Body of pancreas (tissue), 4 donors: ENCODE results near the gene AFF2. TPM values are rescaled to one million over a fixed set of nuclear protein-coding genes. Genes with fewer than 3 reads are reported as not detected.

Source experiments
- ATAC-seq: fragments of 150-250 bp; one replicate; pipeline ENCODE4 v1.9.1; 2016
- DNase-seq, 4 donors: peaks; one replicate each; pipeline ENCODE4 v3.0.0-alpha.2; 2019
- H3K27ac ChIP-seq, 4 donors: fragments of 200-600 bp; sonication (generic); 1 replicate in 3 of 4; 2 replicates in 1 of 4; pipeline versions ENCODE4 v1.5.1 to v1.6.1; 2016 to 2019; ENCODE audit warnings: mild to moderate bottlenecking in 1 of 4, mixed read lengths in 1 of 4, moderate library complexity in 1 of 4
- H3K27me3 ChIP-seq, 2 donors: fragments of 200-600 bp; sonication (generic); one replicate each; pipeline ENCODE4 v1.6.0; 2016; ENCODE audit warnings: mild to moderate bottlenecking in 1 of 2
- H3K36me3 ChIP-seq, 2 donors: fragments of 200-600 bp; sonication (generic); replicated peaks in 1 of 2; 2 replicates each; pipeline ENCODE4 v1.5.1; 2016; ENCODE audit warnings: low read depth in 2 of 2; ENCODE audit not compliant: insufficient read depth in 1 of 2
- H3K4me1 ChIP-seq: fragments of 200-600 bp; sonication (generic); one replicate; pipeline ENCODE4 v1.6.0; 2016
- H3K4me3 ChIP-seq, 2 donors: fragments of 200-600 bp; sonication (generic); 1 replicate in 1 of 2; 2 replicates in 1 of 2; pipeline ENCODE4 v1.5.1; 2016 to 2019
- H3K9me3 ChIP-seq, 3 donors: fragments of 200-600 bp; sonication (generic); 1 replicate in 2 of 3; 2 replicates in 1 of 3; pipeline ENCODE4 v1.5.1; 2016
- CTCF ChIP-seq, 7 experiments: fragments of 450-650 bp in 4 of 7; fragments of 200-600 bp in 3 of 7; sonication (generic) in 3 of 7; IDR thresholded peaks; one replicate each; pipeline ENCODE4 v1.5.1; 2016 to 2019; ENCODE audit warnings: antibody characterized with exemption in 7 of 7
- POLR2A ChIP-seq, 3 donors: fragments of 450-650 bp; IDR thresholded peaks; one replicate each; pipeline ENCODE4 v1.6.1; 2016; ENCODE audit warnings: antibody characterized with exemption in 3 of 3, mild to moderate bottlenecking in 2 of 3
- WGBS, 2 donors: methylation state at CpG; one replicate each; pipeline ENCODE4 v1.1.5; 2017; 5-methylcytosine and 5-hydroxymethylcytosine counted together
- intact Hi-C: fragments of 100-400 bp; cut with DNase I; formaldehyde crosslinking; loops from one replicate; pipeline ENCODE4 v1.15.1; 2023
- total RNA-seq, 2 donors: library from RNA; depleted of rRNA; stranded (reverse); fragments of >200 nt; gene quantifications; one replicate each; pipeline ENCODE4 v1.1.0, GENCODE V29; 2016

AFF2 gene
- total RNA-seq, 2 donors from 2014 or later = 0.99 to 2.1 TPM

- Histone ChIP-seq H3K27ac (no peak overlapping the region), H3K4me1 (peaks cover 11% of the 10 kb centered on the region), H3K27me3 (no peaks in the 10 kb centered on the region), H3K4me3 (no peak overlapping the region), H3K9me3 (no peaks in the 10 kb centered on the region), H3K36me3 (no peaks in the 10 kb centered on the region)
- no peak for TF ChIP-seq CTCF (IDR thresholded peaks at IDR 0.05)
- TF ChIP-seq POLR2A (IDR thresholded peaks at IDR 0.05) = no peak
- WGBS, 2 donors = 35 to 56% methylated on average over 5 to 35 of the region's 35 CpGs
- ATAC-seq = no peak
- no peak for DNase-seq
- intact Hi-C loops = no loop called here
These were observed 587 bp upstream of the AFF2 start for GRCh38 chrX:148499638-148500422.

GRCh38 chrX:148501386-148502066 is 1.1 kb downstream of the AFF2 start:
- Histone ChIP-seq H3K27me3 (no peaks in the 10 kb centered on the region), H3K4me1 (peaks cover 11% of the 10 kb centered on the region), H3K27ac (no peak overlapping the region), H3K36me3 (no peaks in the 10 kb centered on the region), H3K9me3 (no peaks in the 10 kb centered on the region), H3K4me3 (no peak overlapping the region)
- ATAC-seq = no peak
- TF ChIP-seq CTCF (IDR thresholded peaks at IDR 0.05) (no peak), POLR2A (IDR thresholded peaks at IDR 0.05) (no peak)
- no peak for DNase-seq
- intact Hi-C loops = no loop called here
- 5 to 11% methylated on average over 19 to 31 of the region's 43 CpGs for WGBS, 2 donors

GRCh38 chrX:148504506-148504905 is 4.1 kb downstream of the AFF2 start:
- intact Hi-C loops = no loop called here
- ATAC-seq = no peak
- Histone ChIP-seq H3K27me3 (no peaks in the 10 kb centered on the region), H3K36me3 (no peaks in the 10 kb centered on the region), H3K4me3 (no peak overlapping the region), H3K4me1 (peaks cover 11% of the 10 kb centered on the region), H3K9me3 (no peaks in the 10 kb centered on the region), H3K27ac (no peak overlapping the region)
- WGBS, 2 donors = 30 to 45% methylated on average over 4 to 14 of the region's 15 CpGs
- TF ChIP-seq POLR2A (IDR thresholded peaks at IDR 0.05) = no peak
- no peak for TF ChIP-seq CTCF (IDR thresholded peaks at IDR 0.05)
- DNase-seq = no peak

GRCh38 chrX:148507418-148507817 is 7.0 kb downstream of the AFF2 start:
- no peaks in the 10 kb centered on the region for H3K4me1 ChIP-seq
- 61 to 70% methylated on average over 4 of the region's 4 CpGs for WGBS, 2 donors
- no peak overlapping the region for H3K4me3 ChIP-seq
- H3K27ac ChIP-seq = no peak overlapping the region
- DNase-seq (no peak), ATAC-seq (no peak)
- TF ChIP-seq POLR2A (IDR thresholded peaks at IDR 0.05) (no peak), CTCF (IDR thresholded peaks at IDR 0.05) (no peak)
- no peaks in the 10 kb centered on the region for H3K9me3 ChIP-seq
- H3K27me3 ChIP-seq = no peaks in the 10 kb centered on the region
- intact Hi-C loops = no loop called here
- no peaks in the 10 kb centered on the region for H3K36me3 ChIP-seq
